CD4-positive, alpha-beta T cell treated with Interleukin-17A for 4 hours (primary cell): ENCODE results near the gene EVX1.

Experiments used
- DNase-seq: peaks from one replicate; pipeline ENCODE4 v3.0.0-alpha.2; 2020; ENCODE audit warnings: mixed read lengths

The EVX1 gene

GRCh38 chr7:27205325-27206280 lies 37.0 kb upstream of the EVX1 start:
- DNase-seq: no peak

GRCh38 chr7:27207348-27207985 lies 35.1 kb upstream of the EVX1 start:
- no peak for DNase-seq

- no peak for DNase-seq
These were observed 33.6 kb upstream of the EVX1 start for GRCh38 chr7:27208998-27209397.

GRCh38 chr7:27209933-27210440 lies 32.6 kb upstream of the EVX1 start:
- DNase-seq: no peak

- DNase-seq: peak; percentile 51
These were observed 32.0 kb upstream of the EVX1 start for GRCh38 chr7:27210441-27211083.

GRCh38 chr7:27211084-27211446 lies 31.5 kb upstream of the EVX1 start:
- DNase-seq: no peak

- DNase-seq: no peak
These were observed 30.8 kb upstream of the EVX1 start for GRCh38 chr7:27211764-27212204.

- no peak for DNase-seq
These were observed 29.8 kb upstream of the EVX1 start for GRCh38 chr7:27212497-27213432.

GRCh38 chr7:27213433-27214238 lies 29.0 kb upstream of the EVX1 start:
- no peak for DNase-seq

- DNase-seq: no peak
These were observed 28.2 kb upstream of the EVX1 start for GRCh38 chr7:27214239-27214950.

GRCh38 chr7:27215356-27215755 lies 27.2 kb upstream of the EVX1 start:
- DNase-seq: no peak

- no peak for DNase-seq
These were observed 24.7 kb upstream of the EVX1 start for GRCh38 chr7:27217951-27218350.

GRCh38 chr7:27219821-27220220 lies 22.8 kb upstream of the EVX1 start:
- no peak for DNase-seq

- DNase-seq: no peak
These were observed 22.1 kb upstream of the EVX1 start for GRCh38 chr7:27220440-27220955.

GRCh38 chr7:27221201-27221797 lies 21.3 kb upstream of the EVX1 start:
- DNase-seq: no peak

- no peak for DNase-seq
These were observed 18.5 kb upstream of the EVX1 start for GRCh38 chr7:27223941-27224575.

GRCh38 chr7:27224983-27225934 lies 17.3 kb upstream of the EVX1 start:
- no peak for DNase-seq

GRCh38 chr7:27229448-27229847 lies 13.2 kb upstream of the EVX1 start:
- DNase-seq: no peak
